ENCODE data around the gene KLHDC7B.

Gene KLHDC7B

GRCh38 chr22:50545522-50546325 lies at the start of gene KLHDC7B:
KLHDC7B (plus strand) TSS chr22:50545899; CDS start chr22:50546244, 345 bp downstream.
- no peak for DNase-seq

GRCh38 chr22:50497093-50497492 lies 48.6 kb upstream of the KLHDC7B start:
- DNase-seq: no peak

- no peak for DNase-seq
Observed at GRCh38 chr22:50498322-50498890, 47.3 kb upstream of the KLHDC7B start.

- no peak for DNase-seq
Observed at GRCh38 chr22:50500452-50500851, 45.2 kb upstream of the KLHDC7B start.

GRCh38 chr22:50502096-50502495 lies 43.6 kb upstream of the KLHDC7B start:
- DNase-seq: no peak

GRCh38 chr22:50502628-50503474 lies 42.8 kb upstream of the KLHDC7B start:
- no peak for DNase-seq

GRCh38 chr22:50503475-50504145 lies 42.1 kb upstream of the KLHDC7B start:
- no peak for DNase-seq

GRCh38 chr22:50504369-50505211 lies 41.1 kb upstream of the KLHDC7B start:
- no peak for DNase-seq

GRCh38 chr22:50505276-50505775 lies 40.4 kb upstream of the KLHDC7B start:
- no peak for DNase-seq

GRCh38 chr22:50505776-50506610 lies 39.7 kb upstream of the KLHDC7B start:
- no peak for DNase-seq

GRCh38 chr22:50506611-50507420 lies 38.9 kb upstream of the KLHDC7B start:
- no peak for DNase-seq

GRCh38 chr22:50507421-50507990 lies 38.2 kb upstream of the KLHDC7B start, which contains the start of gene LMF2:
LMF2 (minus strand) TSS chr22:50507702; CDS start chr22:50507675, 27 bp downstream.
- no peak for DNase-seq

- no peak for DNase-seq
Observed at GRCh38 chr22:50507991-50508884, 37.5 kb upstream of the KLHDC7B start, which contains the start of gene NCAPH2. NCAPH2 (plus strand) TSS chr22:50508224; CDS start chr22:50508338, 114 bp downstream.

- no peak for DNase-seq
Observed at GRCh38 chr22:50508897-50509296, 36.8 kb upstream of the KLHDC7B start.

GRCh38 chr22:50513175-50513574 lies 32.5 kb upstream of the KLHDC7B start:
- DNase-seq: no peak

GRCh38 chr22:50516068-50516467 lies 29.6 kb upstream of the KLHDC7B start:
- DNase-seq: no peak

GRCh38 chr22:50516891-50517290 lies 28.8 kb upstream of the KLHDC7B start:
- no peak for DNase-seq
